M059J (cell line): ENCODE data around the gene MXI1. TPM values are rescaled to one million over a fixed set of nuclear protein-coding genes. Genes with fewer than 3 reads are reported as not detected.
"Not testable (repeated sequence)": the region's sequence is repeated elsewhere in the genome, so short reads cannot be mapped to it uniquely, and the experiment has no call there.

Experiments used
- DNase-seq: peaks from one replicate; pipeline ENCODE4 v3.0.0-alpha.2; 2012; ENCODE audit warnings: low read depth
- total RNA-seq: library from RNA; depleted of rRNA; stranded (reverse); fragments of >200 nt; shearing (Covaris generic); gene quantifications from 2 replicates; pipeline ENCODE4 v1.2.3, GENCODE V29; 2014

Gene MXI1
- total RNA-seq, 1 experiment from 2014 or later = 14.4 TPM

DNA sequence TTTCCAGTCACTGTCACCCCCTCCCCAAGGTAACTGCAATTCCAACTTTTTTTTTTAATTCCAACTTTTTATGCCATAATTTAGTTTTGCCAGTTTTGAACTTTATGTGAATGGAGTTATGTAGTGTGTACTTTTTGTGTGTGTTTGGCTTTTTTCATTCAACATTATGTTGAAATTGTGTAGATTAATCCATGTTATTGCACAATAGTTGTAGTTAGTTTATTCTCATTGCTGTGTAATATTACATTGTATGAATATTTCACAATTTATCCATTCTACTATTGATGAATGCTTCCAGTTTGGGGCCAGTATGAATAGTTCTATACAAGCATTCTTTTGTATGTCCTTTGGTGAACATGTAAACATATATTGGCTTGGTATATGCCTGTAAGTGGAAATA, 32.5 kb downstream of the MXI1 start:
- no peak for DNase-seq

DNA sequence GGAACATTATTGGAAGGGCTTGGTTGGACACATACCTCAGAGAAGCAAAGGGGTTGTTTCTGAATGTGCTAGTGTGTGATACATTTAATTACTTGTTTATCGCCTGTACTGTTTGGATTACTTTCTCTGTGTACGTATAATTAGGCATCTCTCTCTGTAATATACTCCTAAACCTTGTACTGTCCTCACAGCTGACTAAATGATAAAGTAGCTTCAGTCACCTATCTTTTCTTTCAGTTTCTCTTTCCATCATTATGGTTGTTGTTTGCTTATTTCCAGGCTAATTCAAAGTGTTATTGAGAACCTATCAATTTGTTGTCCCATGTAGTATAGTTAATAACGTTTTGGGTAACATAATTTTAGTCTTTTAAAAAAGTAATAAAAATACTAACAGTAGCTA, 34.0 kb downstream of the MXI1 start:
- no peak for DNase-seq

DNA sequence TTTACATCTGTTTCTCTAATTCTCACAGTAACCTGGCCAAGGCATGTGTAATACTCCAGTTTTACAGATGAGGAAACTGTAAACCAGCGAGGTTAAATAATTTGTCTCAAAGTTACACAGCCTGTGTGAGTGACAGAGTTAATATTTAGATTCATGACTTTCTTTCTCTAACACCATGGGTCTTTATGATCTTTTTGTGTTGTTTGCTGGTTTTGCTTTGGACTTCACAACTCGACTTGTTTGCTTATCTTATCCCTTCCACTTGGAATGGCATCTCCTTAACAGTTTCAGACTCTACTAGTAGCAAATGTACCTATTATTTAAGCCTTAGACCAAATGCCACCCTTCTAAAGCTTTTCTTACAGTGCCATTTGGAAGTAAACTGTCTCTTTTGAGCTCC, 34.4 kb downstream of the MXI1 start:
- DNase-seq = no peak

DNA sequence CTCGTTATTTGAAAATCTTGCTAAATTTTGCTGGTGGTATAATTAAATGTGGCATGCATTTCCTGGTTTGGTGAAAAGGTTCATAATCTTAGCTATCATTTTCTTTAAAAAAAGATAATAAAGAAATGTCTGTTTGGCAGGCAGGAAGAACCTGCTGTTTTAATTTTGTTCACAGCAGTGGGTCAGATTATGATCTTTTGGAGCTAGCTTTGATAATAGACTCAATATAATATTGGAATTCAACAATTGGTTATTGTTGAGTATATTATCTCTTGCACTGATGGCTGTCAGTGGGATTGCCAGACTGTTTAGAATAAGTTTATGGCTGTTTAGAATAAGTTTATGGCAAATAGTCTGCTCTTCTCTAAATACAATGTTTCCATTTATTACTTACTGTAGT, 35.1 kb downstream of the MXI1 start:
- no peak for DNase-seq

DNA sequence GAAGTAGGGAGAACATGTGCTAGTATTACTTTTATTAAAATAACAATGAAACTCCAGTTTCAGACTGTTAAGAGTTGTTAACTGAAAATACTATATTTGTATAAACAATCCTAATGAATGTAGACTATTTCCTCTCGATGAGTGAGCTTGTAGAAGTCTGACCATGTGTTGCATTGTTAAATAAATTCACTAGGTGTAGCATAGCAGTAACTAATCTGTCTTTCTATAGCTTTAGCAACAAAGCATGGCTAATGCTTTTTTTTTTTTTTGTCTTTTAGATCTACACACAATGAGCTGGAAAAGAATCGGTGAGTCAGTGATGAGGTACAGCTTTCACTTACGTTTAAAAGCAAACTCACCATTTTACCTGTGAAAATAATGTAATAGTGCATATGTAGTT, 37.1 kb downstream of the MXI1 start:
- no peak for DNase-seq

DNA sequence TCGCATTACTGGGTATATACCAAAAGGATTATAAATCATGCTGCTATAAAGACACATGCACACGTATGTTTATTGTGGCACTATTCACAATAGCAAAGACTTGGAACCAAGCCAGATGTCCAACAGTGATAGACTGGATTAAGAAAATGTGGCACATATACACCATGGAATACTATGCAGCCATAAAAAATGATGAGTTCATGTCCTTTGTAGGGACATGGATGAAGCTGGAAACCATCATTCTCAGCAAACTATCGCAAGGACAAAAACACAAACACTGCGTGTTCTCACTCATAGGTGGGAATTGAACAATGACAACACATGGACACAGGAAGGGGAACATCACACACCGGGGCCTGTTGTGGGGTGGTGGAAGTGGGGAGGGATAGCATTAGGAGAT, 40.4 kb downstream of the MXI1 start:
- not testable (repeated sequence) for DNase-seq

DNA sequence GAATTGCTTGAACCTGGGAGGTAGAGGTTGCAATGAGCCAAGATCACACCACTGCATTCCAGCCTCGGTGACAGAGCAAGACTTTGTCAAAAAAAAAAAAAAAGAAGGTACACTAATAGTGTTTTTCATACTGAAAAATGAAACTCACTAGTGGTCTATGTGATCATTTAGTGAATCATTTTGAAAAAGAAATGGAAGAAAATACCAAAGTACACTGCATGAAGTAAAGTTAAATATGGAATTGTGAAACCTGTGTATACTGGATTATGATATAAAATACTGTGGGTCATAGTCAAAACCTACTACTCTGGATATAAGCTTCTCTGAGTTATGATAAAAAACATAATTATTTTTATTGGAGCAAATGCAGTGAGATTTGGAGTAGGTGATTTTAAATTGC, 42.1 kb downstream of the MXI1 start:
- not testable (repeated sequence) for DNase-seq

DNA sequence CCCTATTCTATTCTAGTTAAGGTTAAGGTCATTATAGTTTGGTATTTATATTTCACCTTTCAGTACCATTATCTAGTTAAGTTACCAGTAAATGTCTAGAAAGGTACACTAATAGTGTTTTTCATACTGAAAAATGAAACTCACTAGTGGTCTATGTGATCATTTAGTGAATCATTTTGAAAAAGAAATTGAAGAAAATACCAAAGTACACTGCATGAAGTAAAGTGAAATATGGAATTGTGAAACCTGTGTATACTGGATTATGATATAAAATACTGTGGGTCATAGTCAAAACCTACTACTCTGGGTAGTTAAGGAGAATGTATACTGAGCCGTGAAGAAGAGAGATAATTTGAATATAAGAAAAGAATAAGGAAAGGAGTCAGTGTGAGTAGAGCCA, 44.0 kb downstream of the MXI1 start:
- DNase-seq = not testable (repeated sequence)

DNA sequence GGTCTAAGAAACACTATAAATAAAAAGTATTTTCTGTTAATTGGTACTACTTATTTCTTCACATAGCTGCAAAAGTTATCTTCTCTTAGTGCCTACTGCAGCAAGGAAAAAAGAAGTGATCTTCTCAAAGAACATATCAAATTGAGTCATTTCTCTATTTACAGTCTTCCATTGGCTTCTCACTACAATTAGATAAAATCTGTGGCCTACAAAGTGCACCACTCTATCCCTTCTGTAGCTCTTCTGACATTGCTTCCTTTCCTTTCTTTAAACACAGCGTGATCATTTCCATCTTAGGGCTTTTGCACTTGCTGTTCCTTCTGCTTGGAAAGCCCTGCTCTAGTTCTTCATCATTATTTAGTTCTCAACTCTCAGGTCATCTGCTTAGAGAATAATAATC, 44.7 kb downstream of the MXI1 start:
- DNase-seq = no peak

DNA sequence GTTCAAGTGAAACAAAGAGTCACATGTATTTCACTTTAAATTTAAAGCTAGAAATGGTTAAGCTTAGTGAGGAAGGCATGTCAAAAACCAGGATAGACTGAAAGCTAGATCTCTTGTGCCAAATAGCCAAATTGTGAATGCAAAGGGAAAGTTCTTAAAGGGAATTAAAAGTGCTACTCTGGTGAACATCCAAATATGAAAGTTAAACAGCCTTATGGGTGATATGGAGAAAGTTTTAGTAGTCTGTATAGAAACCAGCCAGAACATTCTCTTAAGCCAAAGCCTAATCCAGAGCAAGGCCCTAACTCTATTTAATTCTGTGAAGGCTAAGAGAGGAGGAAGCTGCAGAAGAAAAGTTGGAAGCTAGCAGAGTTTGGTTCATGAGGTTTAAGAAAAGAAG, 47.1 kb downstream of the MXI1 start:
- no peak for DNase-seq

DNA sequence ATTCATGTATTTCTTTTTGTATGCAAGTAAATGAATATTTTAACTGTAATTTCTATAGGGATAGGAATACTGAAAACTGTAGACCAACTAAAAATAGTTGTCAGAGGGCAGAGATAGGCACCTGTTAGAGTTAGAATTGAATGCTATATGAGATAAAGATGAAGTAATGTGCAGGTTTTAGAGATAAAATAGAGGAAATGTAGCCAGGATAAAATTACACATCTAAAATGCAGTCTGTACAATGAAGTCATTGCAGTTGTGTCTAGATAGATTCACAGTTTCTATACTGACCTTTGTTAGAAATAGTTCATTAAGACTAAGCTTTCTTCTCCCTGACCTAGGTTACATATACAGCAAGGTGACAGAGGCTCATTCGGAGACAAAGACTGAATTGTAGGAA, 51.1 kb downstream of the MXI1 start:
- DNase-seq = no peak

DNA sequence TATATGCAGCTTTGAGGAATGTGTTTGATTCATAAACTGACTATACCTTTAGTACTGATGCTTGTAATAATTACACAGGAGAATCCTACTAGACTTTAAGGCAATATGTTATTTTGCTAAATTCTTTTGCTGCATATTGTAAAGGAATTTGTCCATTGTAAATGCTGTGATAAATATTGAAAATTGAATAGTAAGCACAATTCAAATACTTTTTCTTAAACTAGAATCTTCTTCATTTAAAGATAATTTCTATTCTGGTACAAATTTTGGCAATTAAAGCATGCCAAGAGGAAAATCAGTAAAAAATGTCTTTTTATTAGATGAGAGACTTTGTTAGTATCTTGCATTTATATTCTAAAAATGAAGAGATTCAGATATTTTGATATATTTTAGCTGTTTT, 51.9 kb downstream of the MXI1 start:
- no peak for DNase-seq

DNA sequence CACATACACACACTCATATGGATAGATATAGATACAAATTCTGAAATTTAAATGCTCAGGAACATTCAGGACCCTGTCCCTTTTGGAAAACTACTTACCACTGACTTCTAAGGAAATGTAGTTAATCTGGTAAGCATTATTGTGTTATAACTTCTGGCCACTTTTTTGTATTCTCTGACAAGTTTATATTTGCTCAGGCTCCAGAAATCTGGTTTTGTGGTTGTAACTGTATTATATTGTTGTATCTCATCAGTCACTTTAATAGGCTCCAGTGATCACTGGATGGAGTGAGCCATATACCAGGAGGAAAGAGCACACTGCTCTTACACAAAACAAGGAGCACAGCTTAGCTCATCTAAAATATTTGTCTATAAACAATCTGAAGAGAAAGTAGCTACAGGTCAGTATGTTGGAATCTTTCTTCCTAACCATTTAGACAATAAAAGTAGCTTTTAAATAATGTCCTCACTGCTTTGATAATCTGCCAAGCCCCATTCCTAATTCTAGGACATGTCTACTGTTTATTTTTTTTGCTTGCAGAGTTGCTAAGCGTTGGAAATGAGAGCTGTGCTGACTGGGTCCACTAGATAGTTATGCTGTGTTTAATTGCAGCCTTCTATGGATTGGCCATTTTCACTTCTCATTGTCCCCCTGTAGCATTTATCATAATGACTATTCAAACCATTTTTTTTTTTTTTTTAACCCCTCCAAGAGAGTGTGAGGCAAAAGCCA, 53.5 kb downstream of the MXI1 start:
- DNase-seq = peak; percentile 76

DNA sequence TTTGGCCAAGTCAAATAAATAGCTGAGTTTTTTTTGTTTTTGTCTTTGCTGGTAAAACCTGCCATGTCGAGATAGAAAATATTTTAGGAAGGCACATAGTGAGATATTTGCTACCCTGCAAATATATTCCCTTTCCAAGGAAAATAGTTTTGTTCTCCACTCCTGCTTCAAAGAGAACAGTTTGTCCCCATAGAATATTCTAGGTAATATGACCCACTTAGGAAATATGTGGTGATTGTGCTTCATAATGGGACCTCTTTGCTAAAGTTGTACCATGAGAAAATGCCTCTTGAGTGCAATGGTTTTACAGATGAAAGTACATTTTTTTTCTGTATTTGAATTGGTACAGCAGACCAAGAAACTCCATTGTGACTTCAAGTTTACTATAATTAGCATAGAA, 55.8 kb downstream of the MXI1 start:
- DNase-seq = no peak

DNA sequence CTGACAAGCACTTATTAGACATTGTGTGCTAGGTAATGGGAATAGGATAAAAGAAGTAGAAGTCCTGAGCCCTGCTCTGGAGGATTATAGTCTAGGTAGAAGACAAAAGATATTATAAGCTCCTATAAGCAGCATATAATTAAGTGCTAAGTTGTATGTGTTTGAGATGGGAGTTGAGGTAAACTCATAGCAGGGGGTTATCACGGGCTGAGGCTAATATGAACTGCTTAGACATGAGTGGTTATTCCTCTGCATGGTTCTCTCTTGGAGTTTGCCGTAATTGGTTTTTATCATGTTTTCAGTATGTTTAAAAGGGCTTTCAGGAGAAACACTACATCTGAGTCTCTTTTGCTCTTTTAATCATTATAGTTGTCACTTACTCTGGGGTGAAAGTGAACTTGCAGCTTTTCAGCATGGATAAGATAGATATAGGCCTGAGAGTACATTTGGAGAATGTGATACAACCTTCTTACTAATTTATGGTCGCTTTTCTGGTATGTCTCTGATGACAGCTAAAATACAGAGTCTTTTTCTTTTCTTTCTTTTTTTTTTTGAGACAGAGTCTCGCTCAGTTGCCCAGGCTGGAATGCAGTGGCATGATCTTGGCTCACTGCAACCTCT, 58.3 kb downstream of the MXI1 start:
- DNase-seq = no peak

DNA sequence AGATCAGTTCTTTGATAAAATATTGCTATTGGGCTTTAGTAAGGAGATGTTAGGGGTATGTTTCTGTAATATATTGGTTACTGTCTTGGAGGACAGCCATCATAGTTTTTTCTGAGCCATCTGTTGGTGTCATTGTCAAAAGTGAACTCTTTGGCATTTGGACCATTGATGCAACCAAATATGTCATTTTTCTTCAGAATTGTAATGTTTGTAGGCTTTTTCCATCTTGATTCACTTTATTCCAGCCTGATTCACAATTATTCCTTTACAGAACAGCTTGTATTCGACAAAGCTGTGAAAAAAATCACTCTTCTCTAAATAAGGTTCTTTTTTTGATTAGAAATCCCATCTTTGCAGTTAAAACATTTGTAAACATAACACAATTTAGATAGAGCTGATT, 59.9 kb downstream of the MXI1 start:
- DNase-seq = no peak

DNA sequence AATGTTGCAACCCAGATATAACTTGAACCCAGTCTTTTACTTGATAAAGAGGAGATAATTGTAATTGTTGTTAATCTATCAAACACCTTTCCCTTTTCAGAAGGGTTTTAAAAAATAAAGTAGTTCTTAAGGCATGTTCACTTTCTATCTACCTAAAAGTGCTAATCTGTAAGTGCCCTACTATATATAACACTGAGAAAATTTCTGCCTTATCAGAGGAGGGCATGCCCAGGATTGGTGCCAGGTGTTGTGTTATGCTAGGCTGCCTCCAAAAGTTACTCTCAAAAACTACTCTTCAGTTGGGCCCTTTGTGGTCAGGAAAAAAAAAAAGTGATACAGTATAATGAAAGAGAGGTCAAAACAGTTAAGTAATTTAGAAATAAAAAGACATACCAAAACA, 61.0 kb downstream of the MXI1 start:
- no peak for DNase-seq

DNA sequence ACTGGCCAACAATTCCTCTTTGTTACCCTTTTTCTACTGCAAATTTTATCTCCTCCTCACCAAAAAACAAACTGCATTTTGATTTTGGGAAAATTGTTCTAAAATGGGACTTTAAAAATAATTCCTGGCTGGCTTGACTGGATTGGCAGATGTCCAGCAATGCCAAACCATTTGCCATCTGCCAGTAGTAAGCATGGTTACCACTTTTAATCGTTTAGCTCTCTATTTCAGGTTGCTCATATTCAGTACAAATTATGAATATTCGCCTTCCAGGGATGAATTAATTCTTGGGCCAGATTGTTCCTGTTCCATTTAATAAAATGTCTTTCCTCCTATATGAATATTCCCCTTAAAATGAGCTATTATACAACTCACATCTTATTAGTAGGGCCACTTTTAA, 61.6 kb downstream of the MXI1 start:
- no peak for DNase-seq

DNA sequence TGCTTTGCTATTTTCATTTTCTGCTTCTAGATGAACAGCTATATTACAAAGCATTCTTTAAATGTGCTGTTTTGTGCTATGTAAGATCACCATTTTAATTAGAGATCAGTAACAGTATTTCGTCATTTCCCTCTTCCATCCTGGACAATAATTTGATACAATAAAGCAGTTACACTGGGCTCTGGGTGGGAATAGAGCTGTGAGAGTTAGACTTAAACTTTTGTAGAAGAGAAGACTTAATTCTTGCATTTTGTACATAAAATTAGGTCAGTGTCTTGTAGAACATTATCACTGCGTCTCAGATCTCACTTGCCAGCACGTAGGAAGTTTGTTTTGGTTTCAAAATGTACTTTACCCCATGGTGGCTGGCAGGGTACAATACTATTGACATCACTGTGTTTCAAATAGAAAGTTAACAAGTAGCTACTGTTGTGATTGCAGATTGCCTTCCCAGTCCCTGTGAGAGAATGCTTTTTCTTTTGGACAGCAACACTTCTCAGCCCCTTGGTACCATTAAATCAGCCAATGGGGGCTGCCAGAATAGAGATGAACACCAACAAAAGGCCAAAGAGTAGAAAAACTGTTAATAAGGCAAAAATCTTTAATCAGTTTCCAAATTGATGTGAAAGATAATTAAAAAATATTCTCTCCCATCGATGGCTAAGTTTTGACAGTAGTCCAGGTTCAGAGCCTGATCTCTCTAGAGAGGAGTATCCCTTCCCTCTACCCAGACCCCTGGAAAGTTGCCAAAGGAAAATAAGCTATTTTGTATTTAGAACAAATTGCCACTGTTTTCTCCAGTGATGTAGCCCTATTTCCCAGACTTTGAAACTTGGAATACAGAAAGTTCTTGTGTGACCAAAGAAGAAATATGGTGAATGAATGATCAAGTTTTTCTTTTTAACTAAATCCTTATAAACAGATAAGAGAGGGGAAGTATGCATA, 62.2 kb downstream of the MXI1 start:
- no peak for DNase-seq

DNA sequence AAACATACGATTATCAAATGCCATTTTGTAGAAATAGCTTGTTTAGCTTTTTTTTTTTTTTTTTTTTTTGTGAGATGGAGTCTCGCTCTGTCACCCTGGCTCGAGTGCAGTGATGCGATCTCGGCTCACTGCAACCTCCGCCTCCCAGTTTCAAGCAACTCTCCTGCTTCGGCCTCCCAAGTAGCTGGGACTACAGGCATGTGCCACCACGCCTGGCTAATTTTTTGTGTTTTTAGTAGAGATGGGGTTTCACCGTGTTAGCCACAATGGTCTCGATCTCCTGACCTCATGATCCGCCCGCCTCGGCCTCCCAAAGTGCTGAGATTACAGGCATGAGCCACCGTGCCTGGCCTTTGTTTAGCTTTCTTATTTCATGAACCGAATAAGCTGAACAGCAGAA, 65.6 kb downstream of the MXI1 start:
- not testable (repeated sequence) for DNase-seq

DNA sequence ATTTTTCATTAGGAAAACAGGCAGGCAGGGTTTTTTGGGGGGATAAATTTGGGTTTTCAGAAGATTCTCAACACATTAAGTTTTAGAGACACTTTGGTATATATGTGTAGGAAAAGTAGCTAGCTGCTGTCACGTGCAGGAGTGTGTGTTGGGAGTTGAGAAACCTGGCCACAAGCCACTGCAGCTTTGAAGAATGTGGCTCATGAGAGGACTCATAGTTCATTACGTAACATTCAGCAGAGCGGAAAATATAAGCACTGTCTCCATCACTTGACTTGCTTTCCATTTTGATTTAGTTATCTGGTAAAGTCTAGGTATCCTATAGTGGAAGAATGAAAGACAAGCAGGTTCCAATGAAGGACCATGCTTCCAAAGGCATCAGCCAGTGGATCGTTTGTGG, 66.1 kb downstream of the MXI1 start:
- DNase-seq = peak; percentile 78

DNA sequence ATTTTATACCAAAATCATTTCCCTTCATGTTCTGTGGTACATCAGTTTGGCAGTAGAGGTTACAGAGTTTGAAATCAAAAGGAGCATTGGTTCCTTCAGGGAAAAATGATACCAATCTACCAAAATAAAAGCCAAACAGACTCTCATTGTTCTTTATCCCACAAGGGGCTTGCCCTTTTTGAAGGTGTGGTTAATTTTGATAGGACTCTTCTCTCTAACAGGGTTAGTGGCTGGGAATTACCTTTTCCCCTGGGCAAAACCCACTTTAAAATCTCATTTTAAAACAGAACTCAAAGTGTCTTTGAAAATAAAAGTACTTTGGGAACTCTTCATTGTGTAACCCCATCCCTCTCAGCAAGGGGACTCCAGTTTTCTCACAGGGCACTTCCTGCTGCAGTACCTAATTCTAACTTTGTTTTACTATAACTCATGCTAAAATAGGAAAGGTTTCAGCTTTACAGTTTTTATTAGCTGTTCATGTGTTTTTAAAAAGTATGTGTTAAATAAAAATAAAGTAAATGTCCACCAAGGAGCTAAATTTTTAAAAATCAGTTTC, 66.7 kb downstream of the MXI1 start:
- DNase-seq = no peak
